Measurements from ENCODE around the gene HIC1. TPM values are rescaled to one million over a fixed set of nuclear protein-coding genes. Genes with fewer than 3 reads are reported as not detected.

The HIC1 gene
- total and polyA plus RNA-seq, 4 donors, result 1.1 to 69.2 (median 14.7) TPM

DNA sequence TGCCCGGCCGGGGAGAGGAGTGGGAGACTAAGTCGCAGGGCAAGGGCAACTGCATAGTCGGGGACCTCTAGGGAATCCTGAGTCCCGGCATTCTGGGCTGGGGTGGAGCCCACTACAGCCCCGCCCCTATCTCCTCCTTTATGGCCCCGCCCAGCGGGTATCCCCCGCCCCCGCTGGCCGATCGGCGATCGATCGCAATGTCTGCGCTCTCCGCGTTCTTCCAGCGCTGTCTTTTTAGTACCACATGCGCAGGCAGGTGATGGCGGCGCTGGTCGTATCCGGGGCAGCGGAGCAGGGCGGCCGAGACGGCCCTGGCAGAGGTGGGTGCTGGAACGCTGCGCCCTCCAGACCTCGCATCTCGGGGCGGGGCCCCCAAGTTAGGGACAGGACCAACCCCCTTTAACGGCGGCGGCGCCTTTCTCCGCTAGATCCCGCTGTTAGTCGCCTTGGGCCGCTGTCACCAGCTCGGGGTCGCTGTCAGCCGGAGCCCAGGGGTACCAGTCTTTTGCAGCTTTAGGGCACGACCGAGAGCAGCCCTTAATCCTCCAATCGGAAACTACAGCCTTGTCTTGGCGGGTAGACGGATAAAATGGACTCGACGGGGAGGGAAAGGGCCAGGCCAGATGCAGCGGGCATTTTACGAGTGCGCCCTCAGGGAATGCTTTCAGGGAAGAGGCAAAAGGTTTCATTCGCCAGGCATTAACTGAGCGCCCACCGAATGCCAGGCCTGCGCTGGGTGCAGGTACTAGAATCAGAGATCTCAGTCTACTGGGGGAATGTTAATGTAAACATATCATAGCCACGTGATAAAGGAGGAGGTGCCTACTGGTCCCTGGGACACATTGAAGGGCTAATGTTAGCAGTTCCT lies 24.8 kb upstream of the HIC1 start, which contains the start of gene DPH1:
DPH1 (plus strand) TSS at position 243 of the 868 bp plus-strand sequence; CDS start at position 260, 17 bp downstream.
- intact Hi-C loops (cut with DNase I), result loop anchor here in 1 of 2 donors (5.0 kb wide), 1 partner anchor 43 kb away; no protein-coding TSS in a partner anchor
- Histone ChIP-seq H3K27me3 (ENCODE audit: control insufficient read depth in 1 of 2, insufficient read depth in 2 of 2, low read length in 1 of 2) (no peaks in the 10 kb centered on the region), H3K36me3 (ENCODE audit: control insufficient read depth in 1 of 2, insufficient read depth in 2 of 2, low read length in 1 of 2) (no peaks in the 10 kb centered on the region), H3K9me3 (ENCODE audit: control insufficient read depth, low read length) (no peaks in the 10 kb centered on the region), H3K27ac (ENCODE audit: low read depth in 1 of 2, low read length in 2 of 2) (no peak within 1 kb of the TSS), H3K4me3 (ENCODE audit: low read length in 2 of 2) (peak within 1 kb of the TSS; percentile 67 to 69), H3K4me1 (ENCODE audit: control insufficient read depth in 1 of 2, insufficient read depth in 2 of 2, low read length in 2 of 2) (no peaks in the 10 kb centered on the region)
- 0 to 1% methylated on average over 53 to 59 of the region's 59 CpGs for WGBS, 2 donors
- DNase-seq (peak; percentile 93 to 95), ATAC-seq (ENCODE audit: low FRiP score) (peak; percentile 92)

DNA sequence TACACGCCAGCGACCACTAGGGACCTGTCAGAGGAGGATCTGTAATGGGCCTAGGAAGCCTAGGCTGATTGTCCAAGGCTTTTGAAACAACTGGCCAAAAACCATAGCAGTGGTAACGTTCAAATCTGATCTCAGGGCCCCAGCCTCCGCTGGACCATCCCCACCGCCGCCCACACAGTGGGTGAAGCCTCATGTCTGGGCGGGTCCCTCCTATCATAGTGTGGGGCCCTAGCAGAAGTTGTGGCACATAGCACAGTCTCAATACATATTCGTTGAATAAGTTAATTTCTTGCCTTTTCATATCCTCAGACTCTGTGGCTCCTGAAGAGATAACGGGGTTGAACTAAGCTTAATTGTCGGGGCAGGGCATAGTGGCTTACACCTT lies 24.1 kb upstream of the HIC1 start:
- peak in 1 of 2 donors; percentile 71 for DNase-seq

DNA sequence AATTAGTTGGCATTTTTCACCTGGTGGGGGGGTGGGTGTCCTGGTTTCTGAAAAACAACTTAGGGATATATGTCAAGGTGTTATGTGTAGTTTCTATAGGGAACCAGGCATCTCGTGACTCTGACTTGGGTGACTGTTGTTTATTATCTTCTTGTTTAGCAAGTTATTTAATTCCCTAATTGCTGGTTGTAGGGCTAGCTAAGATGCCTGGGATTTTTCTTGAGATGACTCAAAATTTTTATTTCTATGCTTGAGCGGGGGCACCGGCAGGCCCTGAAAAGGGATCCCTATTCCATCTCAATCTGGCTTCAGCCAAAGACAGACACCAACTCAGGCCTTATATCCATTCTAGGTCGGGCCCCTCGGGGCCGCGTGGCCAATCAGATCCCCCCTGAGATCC lies 21.8 kb upstream of the HIC1 start:
- ATAC-seq (ENCODE audit: low FRiP score) (no peak), DNase-seq (no peak)
- Histone ChIP-seq H3K9me3 (ENCODE audit: control insufficient read depth, low read length) (no peaks in the 10 kb centered on the region), H3K4me1 (ENCODE audit: control insufficient read depth in 1 of 2, insufficient read depth in 2 of 2, low read length in 2 of 2) (no peaks in the 10 kb centered on the region), H3K27me3 (ENCODE audit: control insufficient read depth in 1 of 2, insufficient read depth in 2 of 2, low read length in 1 of 2) (no peaks in the 10 kb centered on the region), H3K4me3 (ENCODE audit: low read length in 2 of 2) (no peak overlapping the region), H3K36me3 (ENCODE audit: control insufficient read depth in 1 of 2, insufficient read depth in 2 of 2, low read length in 1 of 2) (no peaks in the 10 kb centered on the region), H3K27ac (ENCODE audit: low read depth in 1 of 2, low read length in 2 of 2) (no peak overlapping the region)
- WGBS, 2 donors, result 92 to 94% methylated on average over 7 of the region's 7 CpGs
- intact Hi-C loops (cut with DNase I), result no loop called here

More for the DNA sequence above, 24.1 kb upstream of the HIC1 start:
- ATAC-seq (ENCODE audit: low FRiP score), result no peak
- intact Hi-C loops (cut with DNase I), result no loop called here
- WGBS, 2 donors, result 25 to 27% methylated on average over 10 of the region's 10 CpGs
- Histone ChIP-seq H3K36me3 (ENCODE audit: control insufficient read depth in 1 of 2, insufficient read depth in 2 of 2, low read length in 1 of 2) (no peaks in the 10 kb centered on the region), H3K27me3 (ENCODE audit: control insufficient read depth in 1 of 2, insufficient read depth in 2 of 2, low read length in 1 of 2) (no peaks in the 10 kb centered on the region), H3K27ac (ENCODE audit: low read depth in 1 of 2, low read length in 2 of 2) (no peak overlapping the region), H3K4me1 (ENCODE audit: control insufficient read depth in 1 of 2, insufficient read depth in 2 of 2, low read length in 2 of 2) (no peaks in the 10 kb centered on the region), H3K4me3 (ENCODE audit: low read length in 2 of 2) (peak overlapping the region; percentile 67 to 69), H3K9me3 (ENCODE audit: control insufficient read depth, low read length) (no peaks in the 10 kb centered on the region)

DNA sequence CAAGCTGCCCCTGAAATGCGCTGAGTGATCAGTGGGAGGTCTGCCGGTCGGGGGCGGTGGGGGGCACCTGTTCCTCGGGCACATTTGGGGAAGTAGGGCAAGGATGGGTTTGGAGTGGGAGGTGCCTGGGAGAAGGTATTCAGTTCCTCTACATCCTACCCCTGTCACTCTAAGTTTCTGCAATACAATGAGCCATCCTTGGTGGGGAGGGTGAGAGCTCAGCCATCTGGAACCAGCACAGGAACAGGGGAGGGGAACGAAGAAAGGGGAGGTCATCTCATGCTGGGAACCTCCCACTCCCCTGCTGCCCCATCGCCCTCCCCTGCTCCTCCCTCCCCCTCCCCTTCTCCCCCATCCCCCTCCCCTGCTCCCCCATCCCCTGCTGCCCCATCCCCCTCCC lies 20.7 kb upstream of the HIC1 start:
- 84 to 91% methylated on average over 5 to 7 of the region's 7 CpGs for WGBS, 2 donors
- DNase-seq (no peak), ATAC-seq (ENCODE audit: low FRiP score) (no peak)
- H3K4me1 ChIP-seq (ENCODE audit: control insufficient read depth in 1 of 2, insufficient read depth in 2 of 2, low read length in 2 of 2), result no peaks in the 10 kb centered on the region
- H3K4me3 ChIP-seq (ENCODE audit: low read length in 2 of 2), result no peak overlapping the region
- H3K9me3 ChIP-seq (ENCODE audit: control insufficient read depth, low read length), result no peaks in the 10 kb centered on the region
- H3K27ac ChIP-seq (ENCODE audit: low read depth in 1 of 2, low read length in 2 of 2), result no peak overlapping the region
- no peaks in the 10 kb centered on the region for H3K27me3 ChIP-seq (ENCODE audit: control insufficient read depth in 1 of 2, insufficient read depth in 2 of 2, low read length in 1 of 2)
- intact Hi-C loops (cut with DNase I), result no loop called here
- H3K36me3 ChIP-seq (ENCODE audit: control insufficient read depth in 1 of 2, insufficient read depth in 2 of 2, low read length in 1 of 2), result no peaks in the 10 kb centered on the region

DNA sequence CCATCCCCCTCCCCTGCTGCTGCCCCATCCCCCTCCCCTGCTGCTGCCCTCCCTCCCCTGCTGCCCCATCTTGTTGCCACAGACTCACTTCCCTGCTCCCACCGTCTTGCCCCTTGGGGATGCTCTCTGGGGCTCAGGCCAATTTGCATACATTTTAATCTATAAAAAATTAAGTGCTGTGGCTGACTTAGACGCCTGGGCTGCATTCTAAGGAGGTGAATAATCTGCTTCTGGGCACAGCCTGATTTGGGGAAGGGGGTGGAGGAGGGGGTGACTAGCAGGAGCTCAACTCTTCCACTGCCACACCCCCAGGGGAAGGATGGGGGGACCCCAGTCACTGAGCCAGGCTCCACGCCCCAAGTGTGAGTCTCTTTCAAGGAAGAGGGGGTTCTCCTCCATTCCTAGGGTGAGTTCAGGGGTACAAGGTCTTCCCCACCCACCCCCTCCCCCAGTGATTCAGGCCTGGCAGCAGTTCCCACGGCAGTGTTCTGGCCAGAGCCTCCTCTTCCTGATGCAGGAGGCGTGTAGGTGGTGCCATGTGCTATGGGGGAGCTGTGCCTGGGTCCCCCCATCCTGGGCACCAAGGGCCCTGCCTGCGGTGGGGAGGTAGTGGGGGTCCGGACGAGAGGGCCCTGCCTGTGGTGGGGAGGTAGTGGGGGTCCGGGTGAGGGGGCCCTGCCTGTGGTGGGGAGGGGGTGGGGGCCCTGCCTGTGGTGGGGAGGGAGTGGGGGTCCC lies 19.9 kb upstream of the HIC1 start:
- WGBS, 2 donors, result 48% methylated on average over 7 to 9 of the region's 9 CpGs
- Histone ChIP-seq H3K4me1 (ENCODE audit: control insufficient read depth in 1 of 2, insufficient read depth in 2 of 2, low read length in 2 of 2) (no peaks in the 10 kb centered on the region), H3K27ac (ENCODE audit: low read depth in 1 of 2, low read length in 2 of 2) (no peak overlapping the region), H3K36me3 (ENCODE audit: control insufficient read depth in 1 of 2, insufficient read depth in 2 of 2, low read length in 1 of 2) (no peaks in the 10 kb centered on the region), H3K4me3 (ENCODE audit: low read length in 2 of 2) (no peak overlapping the region), H3K27me3 (ENCODE audit: control insufficient read depth in 1 of 2, insufficient read depth in 2 of 2, low read length in 1 of 2) (no peaks in the 10 kb centered on the region), H3K9me3 (ENCODE audit: control insufficient read depth, low read length) (no peaks in the 10 kb centered on the region)
- DNase-seq, result no peak
- ATAC-seq (ENCODE audit: low FRiP score), result no peak
- intact Hi-C loops (cut with DNase I), result no loop called here

DNA sequence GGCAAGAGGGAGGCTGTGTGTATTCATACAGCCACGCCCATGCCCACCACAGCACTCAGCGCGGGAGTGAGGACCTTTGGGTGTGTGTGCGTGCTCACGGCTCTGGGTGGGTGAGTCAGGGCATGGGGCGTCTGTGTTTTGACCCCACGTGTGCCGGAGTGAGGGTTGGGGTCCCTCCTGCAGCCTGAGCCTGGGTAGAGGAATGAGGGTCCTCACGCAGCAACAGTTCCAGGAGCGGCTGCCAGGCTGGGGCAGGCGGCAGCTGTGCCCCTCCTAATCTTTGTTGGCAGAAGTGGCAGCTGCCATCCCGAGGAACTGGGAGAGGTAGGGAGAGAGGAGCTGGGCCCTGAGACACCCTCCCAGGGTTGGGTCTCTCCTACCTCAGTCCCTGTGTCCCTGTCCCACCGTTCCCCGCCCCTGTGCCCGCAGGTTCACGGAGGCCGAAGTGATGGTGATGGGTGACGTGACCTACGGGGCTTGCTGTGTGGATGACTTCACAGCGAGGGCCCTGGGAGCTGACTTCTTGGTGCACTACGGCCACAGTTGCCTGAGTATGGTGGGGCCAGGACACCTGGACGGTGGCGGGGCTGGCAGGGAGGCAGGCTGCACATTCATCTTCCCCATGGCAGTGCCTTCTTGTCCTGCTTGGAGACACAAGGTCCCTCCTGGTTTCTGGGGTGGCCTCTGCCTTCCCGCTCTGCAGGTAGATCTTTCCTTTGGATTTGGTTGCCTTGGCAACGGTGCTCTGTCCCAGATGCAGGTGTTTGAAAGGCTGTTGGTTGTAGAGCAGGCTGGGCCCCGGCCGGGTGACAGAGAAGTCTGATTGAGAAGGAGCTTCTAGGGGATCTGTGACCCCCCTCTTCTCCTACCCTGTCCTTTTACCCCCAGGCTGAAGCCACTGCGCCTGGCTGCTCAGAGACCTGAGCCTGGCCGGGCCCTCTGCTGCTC lies 19.1 kb upstream of the HIC1 start:
- Histone ChIP-seq H3K27me3 (ENCODE audit: control insufficient read depth in 1 of 2, insufficient read depth in 2 of 2, low read length in 1 of 2) (no peaks in the 10 kb centered on the region), H3K4me1 (ENCODE audit: control insufficient read depth in 1 of 2, insufficient read depth in 2 of 2, low read length in 2 of 2) (no peaks in the 10 kb centered on the region), H3K9me3 (ENCODE audit: control insufficient read depth, low read length) (no peaks in the 10 kb centered on the region), H3K36me3 (ENCODE audit: control insufficient read depth in 1 of 2, insufficient read depth in 2 of 2, low read length in 1 of 2) (no peaks in the 10 kb centered on the region), H3K4me3 (ENCODE audit: low read length in 2 of 2) (no peak overlapping the region), H3K27ac (ENCODE audit: low read depth in 1 of 2, low read length in 2 of 2) (no peak overlapping the region)
- DNase-seq (no peak), ATAC-seq (ENCODE audit: low FRiP score) (no peak)
- WGBS, 2 donors, result 87 to 89% methylated on average over 29 of the region's 29 CpGs
- intact Hi-C loops (cut with DNase I), result no loop called here

DNA sequence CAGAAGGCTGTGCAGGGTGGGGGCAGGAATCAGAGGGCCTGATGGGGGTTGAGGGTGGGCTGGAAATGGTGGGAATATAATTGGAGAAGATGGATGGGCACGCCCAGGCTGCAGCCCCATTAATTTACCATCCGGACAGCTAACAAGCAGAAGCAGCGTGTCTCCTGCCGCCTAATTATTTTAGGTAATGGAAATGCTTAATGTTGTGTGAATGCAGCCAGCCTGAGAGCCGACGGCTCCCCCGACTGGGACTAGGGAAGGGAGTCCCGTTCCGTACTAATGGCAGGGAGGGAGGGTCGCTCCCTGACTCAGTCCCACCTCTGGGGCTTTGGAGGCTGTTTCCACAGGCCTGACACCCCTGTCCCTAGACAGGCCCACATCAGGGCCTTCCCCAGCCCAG lies 17.7 kb upstream of the HIC1 start:
- H3K4me3 ChIP-seq (ENCODE audit: low read length in 2 of 2), result no peak overlapping the region
- H3K36me3 ChIP-seq (ENCODE audit: control insufficient read depth in 1 of 2, insufficient read depth in 2 of 2, low read length in 1 of 2), result no peaks in the 10 kb centered on the region
- intact Hi-C loops (cut with DNase I), result no loop called here
- 89 to 94% methylated on average over 10 of the region's 10 CpGs for WGBS, 2 donors
- no peak for DNase-seq
- no peaks in the 10 kb centered on the region for H3K4me1 ChIP-seq (ENCODE audit: control insufficient read depth in 1 of 2, insufficient read depth in 2 of 2, low read length in 2 of 2)
- H3K27me3 ChIP-seq (ENCODE audit: control insufficient read depth in 1 of 2, insufficient read depth in 2 of 2, low read length in 1 of 2), result no peaks in the 10 kb centered on the region
- no peaks in the 10 kb centered on the region for H3K9me3 ChIP-seq (ENCODE audit: control insufficient read depth, low read length)
- ATAC-seq (ENCODE audit: low FRiP score), result no peak
- no peak overlapping the region for H3K27ac ChIP-seq (ENCODE audit: low read depth in 1 of 2, low read length in 2 of 2)

DNA sequence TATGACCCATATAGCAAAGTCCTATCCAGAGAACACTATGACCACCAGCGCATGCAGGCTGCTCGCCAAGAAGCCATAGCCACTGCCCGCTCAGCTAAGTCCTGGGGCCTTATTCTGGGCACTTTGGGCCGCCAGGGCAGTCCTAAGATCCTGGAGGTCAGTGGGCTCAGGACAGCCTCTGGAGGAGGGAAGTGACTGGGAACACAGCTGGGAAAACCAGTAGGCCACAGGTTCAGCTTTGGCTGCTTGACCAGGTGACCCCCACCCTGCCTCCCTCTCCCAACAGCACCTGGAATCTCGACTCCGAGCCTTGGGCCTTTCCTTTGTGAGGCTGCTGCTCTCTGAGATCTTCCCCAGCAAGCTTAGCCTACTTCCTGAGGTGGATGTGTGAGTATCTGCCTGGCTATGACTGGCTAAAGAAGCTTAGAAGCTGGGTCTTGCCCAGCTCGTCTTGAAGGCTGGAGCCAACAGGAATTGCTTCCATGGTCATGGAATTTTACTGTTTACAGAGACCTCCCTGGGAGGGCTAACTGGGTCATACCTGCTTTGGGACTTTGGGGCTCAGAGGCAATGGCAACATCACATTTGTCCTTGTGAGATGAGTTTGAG lies 14.6 kb upstream of the HIC1 start:
- Histone ChIP-seq H3K27me3 (ENCODE audit: control insufficient read depth in 1 of 2, insufficient read depth in 2 of 2, low read length in 1 of 2) (no peaks in the 10 kb centered on the region), H3K4me1 (ENCODE audit: control insufficient read depth in 1 of 2, insufficient read depth in 2 of 2, low read length in 2 of 2) (no peaks in the 10 kb centered on the region), H3K36me3 (ENCODE audit: control insufficient read depth in 1 of 2, insufficient read depth in 2 of 2, low read length in 1 of 2) (no peaks in the 10 kb centered on the region), H3K4me3 (ENCODE audit: low read length in 2 of 2) (no peak overlapping the region), H3K27ac (ENCODE audit: low read depth in 1 of 2, low read length in 2 of 2) (no peak overlapping the region), H3K9me3 (ENCODE audit: control insufficient read depth, low read length) (no peaks in the 10 kb centered on the region)
- 79 to 86% methylated on average over 7 of the region's 7 CpGs for WGBS, 2 donors
- DNase-seq (no peak), ATAC-seq (ENCODE audit: low FRiP score) (no peak)
- intact Hi-C loops (cut with DNase I), result loop anchor here (5.0 to 10.0 kb wide), 2 partner anchors 133 to 316 kb away; partner anchors contain the start of gene WDR81 (in 1 of the 2)

Data from aorta (tissue), 5 donors.